Activated T-helper 17 cell treated with anti-CD3 and anti-CD28 coated beads, Interleukin-2, amount 50 U/mL, for 72 hours (primary cell): ENCODE data around the gene KCNQ1. TPM values are rescaled to one million over a fixed set of nuclear protein-coding genes. Genes with fewer than 3 reads are reported as not detected.

Source experiments
- ATAC-seq: fragments of 150-1000 bp; cut with Tn5 transposase; replicated peaks from 2 replicates; pipeline ENCODE4 v1.10.0; 2021; ENCODE audit warnings: mild to moderate bottlenecking, moderate library complexity
- H3K27ac Mint-ChIP-seq: one replicate; pipeline ENCODE4 v1.8.0; 2022; ENCODE audit warnings: mixed read lengths
- H3K27me3 Mint-ChIP-seq: one replicate; pipeline ENCODE4 v1.8.0; 2022; ENCODE audit warnings: mixed read lengths
- H3K36me3 Mint-ChIP-seq: one replicate; pipeline ENCODE4 v1.8.0; 2022; ENCODE audit warnings: low read depth, mild to moderate bottlenecking, mixed read lengths
- H3K4me1 Mint-ChIP-seq: one replicate; pipeline ENCODE4 v1.8.0; 2022; ENCODE audit warnings: mixed read lengths
- H3K4me3 Mint-ChIP-seq: one replicate; pipeline ENCODE4 v1.8.0; 2022; ENCODE audit warnings: mild to moderate bottlenecking, mixed read lengths
- H3K9me3 Mint-ChIP-seq: one replicate; pipeline ENCODE4 v1.8.0; 2022; ENCODE audit warnings: mixed read lengths
- total RNA-seq, 2 donors: library from RNA; stranded (reverse); gene quantifications; one replicate each; pipeline ENCODE4 v1.2.3, GENCODE V29; 2022

The KCNQ1 gene
- total RNA-seq, 2 donors from 2014 or later, result 7.0 to 9.7 TPM

DNA sequence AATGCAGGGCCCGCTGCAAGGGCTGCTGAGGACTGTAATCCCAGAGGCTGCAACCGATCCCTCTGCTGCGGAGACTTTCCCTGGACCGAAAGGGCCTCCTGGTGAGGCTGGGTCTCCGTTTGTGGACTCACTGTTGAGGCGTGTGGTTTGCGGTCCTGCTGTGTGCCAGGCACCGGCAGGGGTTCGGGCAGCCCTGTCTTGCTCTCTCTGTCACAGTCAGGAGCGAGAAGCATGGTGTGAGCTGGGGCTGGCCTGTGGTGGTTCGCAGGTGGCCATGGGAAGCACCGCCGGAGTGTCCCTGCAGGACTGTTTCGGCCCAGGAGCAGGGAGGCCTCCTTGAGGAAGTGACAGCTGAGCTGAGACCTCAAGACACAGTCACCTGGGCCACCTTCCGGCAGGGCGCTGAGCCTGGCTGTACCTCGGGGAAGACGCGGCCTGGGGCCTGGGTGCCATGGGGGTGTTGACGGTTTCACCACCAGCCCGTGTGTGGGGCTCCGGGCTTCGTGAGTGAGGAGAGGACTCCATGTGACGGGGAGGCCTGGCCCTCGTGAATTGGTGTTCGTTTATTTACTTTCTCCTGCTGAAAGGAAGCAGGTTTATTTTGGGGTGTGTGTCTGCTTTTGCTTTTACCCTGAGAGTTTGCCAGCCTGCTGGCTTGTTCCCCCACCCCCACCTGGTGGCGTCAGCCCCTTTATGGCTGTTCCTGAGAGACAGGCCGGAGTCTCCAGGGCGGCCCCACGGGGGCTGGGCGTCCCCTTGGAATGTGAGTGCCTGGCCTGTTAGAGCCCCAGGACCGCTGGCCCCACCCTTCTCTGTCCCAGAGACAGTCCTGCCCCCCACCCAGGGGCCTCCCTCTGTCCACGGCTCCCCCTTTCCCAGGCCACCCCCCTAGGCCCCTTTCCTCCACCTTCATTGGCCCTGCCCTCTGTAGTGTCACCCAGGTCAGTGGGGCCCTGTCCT lies 132.5 kb downstream of the KCNQ1 start:
- no peak for ATAC-seq
- no peak overlapping the region for H3K4me3 Mint-ChIP-seq
- no peaks in the 10 kb centered on the region for H3K4me1 Mint-ChIP-seq
- no peaks in the 10 kb centered on the region for H3K9me3 Mint-ChIP-seq
- H3K36me3 Mint-ChIP-seq, result no peaks in the 10 kb centered on the region
- no peak overlapping the region for H3K27ac Mint-ChIP-seq
- H3K27me3 Mint-ChIP-seq, result no peaks in the 10 kb centered on the region

DNA sequence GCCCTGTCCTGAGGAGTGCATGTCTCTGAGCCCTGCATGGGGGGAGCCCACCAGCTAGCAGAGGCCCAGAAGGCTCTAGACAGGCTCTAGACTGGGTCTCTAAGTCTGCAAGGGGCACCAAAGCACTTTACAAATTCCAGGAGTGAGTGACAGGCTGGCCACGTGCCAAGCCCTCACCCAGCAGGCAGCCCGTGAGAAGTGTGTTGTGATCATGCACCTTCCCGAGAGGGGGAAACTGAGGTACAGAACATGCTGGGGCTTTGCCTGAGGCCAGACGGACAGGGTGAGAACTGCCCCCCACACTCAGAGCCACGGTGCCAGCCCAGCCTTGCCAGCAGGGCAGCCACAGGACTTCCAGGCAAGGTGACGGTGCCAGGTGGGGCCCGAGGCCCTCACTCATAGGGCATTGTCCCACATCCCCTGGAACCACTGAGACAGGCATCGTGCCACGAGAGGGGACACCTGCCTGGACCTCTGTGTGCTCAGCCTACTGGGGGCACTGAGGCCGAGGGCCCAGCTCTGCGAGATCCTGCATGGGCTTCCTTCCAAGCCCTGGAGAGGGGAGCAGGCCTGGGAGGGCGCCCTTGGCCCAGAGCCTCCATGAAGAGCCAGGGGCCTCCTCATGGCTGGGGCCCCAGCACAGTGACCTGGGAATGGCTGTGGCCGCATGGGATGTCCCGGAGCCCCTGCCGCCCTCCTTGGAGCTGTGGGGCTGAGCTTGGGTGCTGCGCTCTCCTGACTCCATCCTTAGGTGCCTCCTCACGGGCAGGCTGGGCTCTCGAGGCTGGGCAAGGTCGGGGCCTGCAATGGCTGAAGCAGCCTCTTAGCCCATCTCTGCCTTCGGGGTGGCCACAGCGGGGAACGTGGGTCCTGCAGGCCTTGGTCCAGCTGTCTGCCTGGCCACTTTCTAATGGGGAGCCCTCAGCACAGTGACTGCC lies 133.5 kb downstream of the KCNQ1 start:
- no peak for ATAC-seq
- H3K4me3 Mint-ChIP-seq, result no peak overlapping the region
- H3K9me3 Mint-ChIP-seq, result no peaks in the 10 kb centered on the region
- H3K36me3 Mint-ChIP-seq, result no peaks in the 10 kb centered on the region
- no peaks in the 10 kb centered on the region for H3K27me3 Mint-ChIP-seq
- H3K27ac Mint-ChIP-seq, result no peak overlapping the region
- H3K4me1 Mint-ChIP-seq, result no peaks in the 10 kb centered on the region

DNA sequence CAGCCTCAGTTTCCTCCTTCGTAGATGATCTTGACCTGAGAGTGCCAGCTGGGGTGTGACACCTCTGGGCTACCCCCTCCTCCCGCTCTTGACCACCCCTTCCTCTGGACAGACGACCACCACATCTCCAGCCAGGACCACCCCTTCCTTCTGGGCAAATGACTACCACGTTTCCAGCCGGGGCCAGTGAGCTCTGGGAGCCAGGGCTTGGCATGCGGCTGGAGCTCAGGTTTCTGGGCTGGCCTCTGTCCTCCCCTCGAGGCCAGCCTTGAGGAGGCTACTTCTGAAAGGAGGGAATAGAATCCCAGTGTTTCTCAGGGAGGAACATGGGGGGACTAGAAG lies 134.1 kb downstream of the KCNQ1 start:
- no peaks in the 10 kb centered on the region for H3K36me3 Mint-ChIP-seq
- no peak for ATAC-seq
- H3K4me3 Mint-ChIP-seq, result no peak overlapping the region
- H3K27ac Mint-ChIP-seq, result no peak overlapping the region
- H3K4me1 Mint-ChIP-seq, result no peaks in the 10 kb centered on the region
- no peaks in the 10 kb centered on the region for H3K9me3 Mint-ChIP-seq
- H3K27me3 Mint-ChIP-seq, result no peaks in the 10 kb centered on the region

DNA sequence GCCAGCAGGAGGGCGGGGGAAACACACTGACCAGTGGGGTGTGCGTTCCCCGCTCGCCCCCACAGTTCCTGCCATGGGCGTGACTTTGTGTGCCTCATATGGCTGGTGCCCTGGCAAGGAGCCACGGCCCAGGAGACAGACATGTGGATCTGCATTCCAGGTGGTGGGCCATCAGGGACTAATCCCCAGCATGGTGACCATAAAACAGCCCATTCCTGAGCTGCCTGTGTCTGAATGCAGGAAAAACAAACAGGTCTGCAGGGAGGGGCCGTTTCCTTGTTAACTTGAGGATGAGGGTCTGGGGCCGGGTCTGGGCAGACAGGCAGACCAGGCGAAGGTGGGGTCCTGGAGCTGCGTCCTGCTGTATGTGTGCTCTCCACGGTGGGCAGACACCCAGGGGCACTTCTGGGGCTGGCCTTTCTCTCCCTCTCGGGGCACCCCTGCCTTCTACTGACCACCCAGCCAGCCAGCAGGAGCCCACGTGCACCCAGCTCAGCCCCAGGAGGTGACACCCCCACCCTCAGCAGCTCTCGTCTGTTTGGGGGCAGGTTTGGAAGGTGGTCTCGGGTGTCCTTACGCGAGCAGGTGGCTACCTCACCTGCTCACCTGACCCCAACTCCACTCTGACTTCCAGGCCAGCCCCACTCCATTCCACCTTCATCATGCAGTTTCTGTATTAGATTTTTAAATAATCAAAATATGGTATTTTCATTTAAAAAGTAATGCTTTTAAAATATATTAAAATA lies 134.7 kb downstream of the KCNQ1 start:
- Mint-ChIP-seq H3K9me3 (no peaks in the 10 kb centered on the region), H3K27me3 (no peaks in the 10 kb centered on the region), H3K36me3 (no peaks in the 10 kb centered on the region), H3K4me1 (no peaks in the 10 kb centered on the region), H3K27ac (no peak overlapping the region), H3K4me3 (no peak overlapping the region)
- no peak for ATAC-seq

DNA sequence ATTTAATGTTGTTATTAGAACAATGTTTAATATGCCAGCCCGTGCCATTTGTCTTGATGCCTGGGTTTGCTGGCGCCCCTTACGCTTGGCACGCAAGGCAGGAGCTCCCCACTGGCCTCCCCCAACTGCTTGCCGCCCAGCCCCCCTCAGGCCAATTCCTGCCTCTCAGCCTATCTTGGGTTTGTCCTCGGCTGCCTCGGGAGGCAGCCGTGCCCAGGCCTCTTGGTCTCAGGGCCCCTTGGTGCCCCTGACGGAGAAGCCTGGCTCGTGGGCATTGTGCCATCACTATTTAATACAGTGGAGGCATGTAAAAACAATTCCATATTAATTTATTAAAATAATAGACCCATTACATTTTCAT lies 135.2 kb downstream of the KCNQ1 start:
- no peaks in the 10 kb centered on the region for H3K27me3 Mint-ChIP-seq

DNA sequence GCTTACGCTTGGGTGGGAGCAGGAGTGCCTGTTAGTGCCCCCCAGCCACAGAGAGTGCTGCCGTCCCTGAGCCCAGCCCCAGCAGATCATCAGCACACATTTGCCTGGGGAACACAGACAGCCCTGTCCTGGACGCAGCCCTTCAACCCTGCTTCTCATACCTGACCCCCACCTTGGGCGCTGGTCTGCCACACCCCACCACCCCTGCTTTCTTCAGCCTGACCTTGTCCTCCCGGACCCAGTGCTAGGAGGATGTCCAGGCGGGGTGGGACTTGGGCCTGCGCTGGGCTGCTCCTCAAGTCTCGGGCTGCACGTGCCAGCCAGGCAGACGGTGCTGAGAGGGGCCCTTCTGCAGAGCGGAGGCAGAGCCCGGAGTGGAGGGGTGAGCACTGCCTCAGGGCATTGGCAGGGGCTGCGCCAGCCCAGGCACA lies 135.8 kb downstream of the KCNQ1 start:
- Mint-ChIP-seq H3K27me3 (no peaks in the 10 kb centered on the region), H3K9me3 (no peaks in the 10 kb centered on the region), H3K4me1 (no peaks in the 10 kb centered on the region), H3K4me3 (no peak overlapping the region), H3K36me3 (no peaks in the 10 kb centered on the region), H3K27ac (no peak overlapping the region)
- ATAC-seq, result no peak

More for the DNA sequence above, 135.2 kb downstream of the KCNQ1 start:
- H3K9me3 Mint-ChIP-seq, result no peaks in the 10 kb centered on the region
- ATAC-seq, result no peak
- H3K4me1 Mint-ChIP-seq, result no peaks in the 10 kb centered on the region
- no peak overlapping the region for H3K4me3 Mint-ChIP-seq
- no peak overlapping the region for H3K27ac Mint-ChIP-seq
- H3K36me3 Mint-ChIP-seq, result no peaks in the 10 kb centered on the region

DNA sequence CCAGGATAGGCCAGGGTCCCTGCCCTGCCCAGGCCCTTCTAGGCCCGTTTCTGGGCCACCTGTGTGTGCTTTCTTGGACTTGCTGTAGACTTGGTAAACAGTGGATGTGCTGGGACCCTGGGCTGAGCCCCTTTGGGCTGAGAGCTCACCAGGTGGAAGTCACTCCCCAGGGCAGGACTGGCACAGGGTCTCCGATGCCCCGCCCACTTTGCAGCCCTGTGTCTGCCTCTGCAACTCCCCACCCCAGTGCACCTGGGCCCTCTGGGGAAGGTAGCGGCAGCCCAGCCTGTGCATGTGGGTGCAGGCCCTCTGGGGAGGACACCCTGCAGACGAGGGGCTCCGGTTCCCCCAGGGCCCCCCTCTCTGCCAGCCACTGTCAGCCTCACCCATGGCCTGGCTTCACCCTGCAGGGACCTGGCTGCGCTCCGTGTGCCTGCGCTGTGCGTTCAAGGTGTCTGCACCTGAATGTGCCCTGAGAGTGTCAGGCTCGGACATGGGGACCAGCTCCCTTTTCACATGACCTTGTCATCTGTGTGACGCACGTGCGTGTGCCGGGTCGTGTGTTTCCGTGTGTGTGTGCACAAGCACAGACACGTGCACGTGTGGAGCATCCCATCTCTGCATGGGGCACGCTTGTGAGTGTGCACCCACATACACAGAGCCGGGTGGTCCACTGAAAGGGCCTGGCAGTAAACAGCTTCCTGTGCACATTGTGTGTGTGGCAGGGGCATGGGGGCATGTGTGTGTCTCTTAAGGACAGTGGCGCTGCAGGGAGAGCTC lies 136.5 kb downstream of the KCNQ1 start:
- Mint-ChIP-seq H3K9me3 (no peaks in the 10 kb centered on the region), H3K4me1 (no peaks in the 10 kb centered on the region), H3K27ac (no peak overlapping the region), H3K36me3 (no peaks in the 10 kb centered on the region), H3K4me3 (no peak overlapping the region), H3K27me3 (no peaks in the 10 kb centered on the region)
- ATAC-seq, result no peak

DNA sequence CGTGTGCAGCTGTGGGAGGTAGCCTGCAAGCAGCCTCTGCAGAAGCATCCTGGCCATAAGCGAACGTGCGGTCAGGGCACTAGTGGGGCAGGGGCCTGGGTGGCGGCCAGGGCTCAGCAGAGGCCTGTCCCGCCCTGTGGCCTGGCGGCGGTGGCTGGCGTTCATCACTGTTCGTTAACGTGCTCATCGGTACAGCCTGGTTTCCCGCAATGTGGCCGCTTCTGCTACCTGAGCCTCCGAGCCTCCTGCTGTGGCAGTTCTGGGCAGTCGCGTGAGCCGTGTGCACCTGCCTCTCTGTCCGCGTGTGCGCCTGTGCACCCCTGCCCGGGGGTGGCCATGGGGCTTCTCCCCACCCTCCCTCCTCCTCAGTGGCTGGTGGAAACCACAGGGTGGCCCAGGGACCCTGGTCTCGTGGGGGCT lies 137.1 kb downstream of the KCNQ1 start:
- no peak for ATAC-seq
- Mint-ChIP-seq H3K9me3 (no peaks in the 10 kb centered on the region), H3K4me1 (no peaks in the 10 kb centered on the region), H3K4me3 (no peak overlapping the region), H3K27me3 (no peaks in the 10 kb centered on the region), H3K27ac (no peak overlapping the region), H3K36me3 (no peaks in the 10 kb centered on the region)

DNA sequence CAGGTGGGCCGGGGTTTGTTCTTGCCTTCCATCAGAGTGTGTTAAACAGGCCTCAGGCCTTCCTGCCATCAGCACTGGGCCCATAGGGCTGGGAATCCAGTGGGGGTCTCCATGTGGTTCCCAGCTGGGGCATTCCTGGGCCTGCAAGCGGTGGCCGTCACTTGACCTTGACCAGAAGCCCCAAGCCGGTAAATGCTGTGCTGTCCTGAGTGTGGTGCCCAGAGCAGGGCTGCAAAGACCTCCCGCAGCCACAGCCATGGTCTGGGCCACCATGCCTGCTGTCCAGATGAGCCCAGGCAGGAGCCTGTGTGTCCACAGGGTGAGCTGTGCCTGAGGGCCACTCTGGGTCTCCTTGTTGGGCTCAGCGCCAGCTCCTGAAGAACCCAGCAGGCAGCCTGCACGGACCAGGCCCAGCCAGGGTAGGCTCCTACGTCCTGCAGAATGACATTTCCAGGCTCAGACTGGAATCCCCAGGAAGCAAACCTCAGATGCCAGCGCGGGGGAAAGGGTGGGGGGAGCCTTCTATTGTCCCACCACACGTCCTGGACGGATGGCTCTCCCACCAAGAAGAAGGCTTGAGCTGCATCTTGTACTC lies 137.6 kb downstream of the KCNQ1 start:
- no peak for ATAC-seq

DNA sequence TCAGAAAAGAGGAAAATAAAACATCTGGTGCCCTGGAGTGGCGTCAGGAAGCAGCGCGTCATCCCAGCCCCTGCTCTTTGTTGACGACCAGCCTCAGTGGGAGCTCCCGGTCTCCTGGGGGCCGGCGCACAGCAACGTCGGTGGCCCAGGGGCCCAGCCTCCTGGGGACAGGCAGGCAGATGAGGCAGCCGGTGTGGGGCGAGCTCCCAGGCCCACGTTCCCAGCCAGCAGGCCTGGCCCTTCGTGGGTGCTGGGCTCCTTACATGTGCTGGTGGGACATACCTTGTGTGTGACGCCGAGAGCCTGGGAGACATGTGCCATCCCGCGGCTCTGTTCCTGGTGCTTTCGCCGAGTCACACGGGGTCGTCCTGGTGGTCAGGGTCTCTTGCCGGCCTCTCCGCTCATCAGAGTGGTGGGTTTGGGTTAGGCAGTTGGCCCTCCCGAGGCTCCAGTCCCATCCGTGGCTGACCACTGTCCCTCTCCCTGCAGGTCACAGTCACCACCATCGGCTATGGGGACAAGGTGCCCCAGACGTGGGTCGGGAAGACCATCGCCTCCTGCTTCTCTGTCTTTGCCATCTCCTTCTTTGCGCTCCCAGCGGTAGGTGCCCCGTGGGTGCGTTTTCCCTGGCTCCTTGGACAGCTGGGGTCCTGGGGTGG lies 138.3 kb downstream of the KCNQ1 start:
- ATAC-seq, result no peak
- H3K9me3 Mint-ChIP-seq, result no peaks in the 10 kb centered on the region
- H3K4me1 Mint-ChIP-seq, result no peaks in the 10 kb centered on the region
- H3K36me3 Mint-ChIP-seq, result no peaks in the 10 kb centered on the region
- no peak overlapping the region for H3K27ac Mint-ChIP-seq
- H3K4me3 Mint-ChIP-seq, result no peak overlapping the region
- H3K27me3 Mint-ChIP-seq, result no peaks in the 10 kb centered on the region

More for the DNA sequence above, 137.6 kb downstream of the KCNQ1 start:
- Mint-ChIP-seq H3K27me3 (no peaks in the 10 kb centered on the region), H3K27ac (no peak overlapping the region), H3K4me3 (no peak overlapping the region), H3K9me3 (no peaks in the 10 kb centered on the region), H3K4me1 (no peaks in the 10 kb centered on the region), H3K36me3 (no peaks in the 10 kb centered on the region)

DNA sequence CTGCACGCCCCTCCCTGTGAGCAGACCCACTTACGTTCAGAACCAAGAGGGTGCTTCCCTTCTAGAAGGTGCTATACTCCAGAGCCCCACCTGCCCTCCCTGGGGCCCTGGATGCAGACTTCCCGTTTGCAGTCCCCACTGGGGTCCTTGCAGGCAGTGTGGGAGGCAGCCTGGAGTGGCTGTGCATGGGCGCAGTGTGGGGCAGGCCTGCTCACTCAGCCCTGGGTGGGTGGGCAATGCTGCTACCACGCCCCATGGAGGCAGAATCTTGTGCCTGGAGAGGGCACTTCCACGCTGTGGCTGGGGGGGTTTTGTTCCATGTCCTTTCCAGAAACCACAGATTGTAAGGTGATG lies 138.8 kb downstream of the KCNQ1 start:
- ATAC-seq, result no peak
- Mint-ChIP-seq H3K36me3 (no peaks in the 10 kb centered on the region), H3K4me1 (no peaks in the 10 kb centered on the region), H3K4me3 (no peak overlapping the region), H3K9me3 (no peaks in the 10 kb centered on the region), H3K27me3 (no peaks in the 10 kb centered on the region), H3K27ac (no peak overlapping the region)

DNA sequence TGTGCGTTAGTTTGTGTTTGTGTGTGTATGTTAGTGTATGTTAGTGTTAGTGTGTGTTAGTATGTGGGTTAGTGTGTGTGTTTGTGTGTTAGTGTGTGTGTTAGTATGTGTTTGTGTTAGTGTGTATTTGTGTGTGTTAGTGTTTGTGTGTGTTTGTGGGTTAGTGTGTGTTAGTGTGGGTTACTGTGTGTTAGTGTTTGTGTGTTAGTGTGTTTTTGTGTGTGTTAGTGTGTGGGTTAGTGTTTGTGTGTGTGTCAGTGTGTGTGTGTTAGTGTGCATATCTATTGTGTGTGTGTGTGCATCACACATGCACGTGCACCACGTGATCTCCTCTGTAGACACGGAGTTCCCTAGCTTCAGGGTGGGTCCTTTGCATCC lies 139.6 kb downstream of the KCNQ1 start:
- no peaks in the 10 kb centered on the region for H3K36me3 Mint-ChIP-seq
- H3K27ac Mint-ChIP-seq, result no peak overlapping the region
- ATAC-seq, result no peak
- no peaks in the 10 kb centered on the region for H3K27me3 Mint-ChIP-seq
- no peaks in the 10 kb centered on the region for H3K4me1 Mint-ChIP-seq
- H3K9me3 Mint-ChIP-seq, result no peaks in the 10 kb centered on the region
- no peak overlapping the region for H3K4me3 Mint-ChIP-seq

DNA sequence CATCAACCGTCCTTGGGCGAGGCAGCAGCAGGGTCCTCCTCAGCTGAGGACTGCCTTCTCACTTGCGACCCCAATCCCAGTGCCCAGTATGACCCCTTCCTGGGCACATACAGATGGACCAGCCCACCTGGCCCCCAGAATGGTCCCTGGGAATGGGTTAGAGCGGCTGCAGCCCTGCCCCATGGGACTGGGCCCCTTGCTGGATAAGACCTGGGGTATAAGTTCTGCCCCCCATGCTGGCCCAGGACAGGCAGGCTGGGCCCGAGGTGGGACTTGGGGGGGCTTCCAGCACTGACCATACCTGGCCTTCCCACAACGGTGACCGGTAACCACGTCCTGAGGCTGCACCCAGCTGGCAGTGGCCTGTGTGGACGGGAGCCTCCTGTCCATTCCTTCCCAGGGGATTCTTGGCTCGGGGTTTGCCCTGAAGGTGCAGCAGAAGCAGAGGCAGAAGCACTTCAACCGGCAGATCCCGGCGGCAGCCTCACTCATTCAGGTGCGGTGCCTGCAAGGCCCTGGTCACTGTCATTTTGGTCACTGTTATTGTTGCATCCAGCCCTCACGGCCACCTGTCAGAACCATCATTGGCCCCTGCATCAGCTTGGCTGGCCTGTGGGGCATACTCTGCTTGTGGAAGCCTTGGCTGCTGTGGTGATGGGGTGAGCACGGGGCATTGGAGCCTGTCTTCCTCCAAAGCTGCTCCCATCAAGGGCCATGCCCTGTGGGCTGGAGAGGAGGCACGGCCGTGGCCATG lies 140.2 kb downstream of the KCNQ1 start:
- H3K9me3 Mint-ChIP-seq, result no peaks in the 10 kb centered on the region
- H3K4me3 Mint-ChIP-seq, result no peak overlapping the region
- H3K27ac Mint-ChIP-seq, result no peak overlapping the region
- ATAC-seq, result no peak
- H3K36me3 Mint-ChIP-seq, result no peaks in the 10 kb centered on the region
- H3K4me1 Mint-ChIP-seq, result no peaks in the 10 kb centered on the region
- no peaks in the 10 kb centered on the region for H3K27me3 Mint-ChIP-seq
